ENCODE data around the gene LSM12.
"Not testable (repeated sequence)": the region's sequence is repeated elsewhere in the genome, so short reads cannot be mapped to it uniquely, and the experiment has no call there.

The LSM12 gene

GRCh38 chr17:44008205-44008909, 58.1 kb downstream of the LSM12 start:
- in situ Hi-C loops (cut with MboI; ENCODE audit: low sequenced_read_pairs): no loop called here

GRCh38 chr17:44007346-44008204, 58.9 kb downstream of the LSM12 start:
- in situ Hi-C loops (cut with MboI; ENCODE audit: low sequenced_read_pairs): no loop called here

GRCh38 chr17:44006598-44007345, 59.7 kb downstream of the LSM12 start:
- in situ Hi-C loops (cut with MboI; ENCODE audit: low sequenced_read_pairs): no loop called here

GRCh38 chr17:44006272-44006597, 60.2 kb downstream of the LSM12 start:
- in situ Hi-C loops (cut with MboI; ENCODE audit: low sequenced_read_pairs): no loop called here

GRCh38 chr17:44005527-44006271, 60.8 kb downstream of the LSM12 start:
- in situ Hi-C loops (cut with MboI; ENCODE audit: low sequenced_read_pairs): no loop called here

- in situ Hi-C loops (cut with MboI; ENCODE audit: low sequenced_read_pairs): no loop called here
Observed at GRCh38 chr17:44004761-44005526, 61.5 kb downstream of the LSM12 start.

GRCh38 chr17:44004077-44004760, 62.3 kb downstream of the LSM12 start, which contains the start of gene NAGS:
Gene NAGS (plus strand): TSS chr17:44004622. CDS start chr17:44004664, 42 bp downstream.
- in situ Hi-C loops (cut with MboI; ENCODE audit: low sequenced_read_pairs): no loop called here

- in situ Hi-C loops (cut with MboI; ENCODE audit: low sequenced_read_pairs): no loop called here
Observed at GRCh38 chr17:44002141-44002848, 64.2 kb downstream of the LSM12 start.

GRCh38 chr17:44001461-44001920, 65.0 kb downstream of the LSM12 start:
- in situ Hi-C loops (cut with MboI; ENCODE audit: low sequenced_read_pairs): no loop called here

GRCh38 chr17:44000871-44001460, 65.5 kb downstream of the LSM12 start:
- in situ Hi-C loops (cut with MboI; ENCODE audit: low sequenced_read_pairs): no loop called here

GRCh38 chr17:44000141-44000860, 66.2 kb downstream of the LSM12 start:
- in situ Hi-C loops (cut with MboI; ENCODE audit: low sequenced_read_pairs): no loop called here

- in situ Hi-C loops (cut with MboI; ENCODE audit: low sequenced_read_pairs): no loop called here
Observed at GRCh38 chr17:43999024-43999423, 67.4 kb downstream of the LSM12 start.

- in situ Hi-C loops (cut with MboI; ENCODE audit: low sequenced_read_pairs): no loop called here
Observed at GRCh38 chr17:43998552-43998951, 67.9 kb downstream of the LSM12 start.

GRCh38 chr17:43997180-43997579, 69.3 kb downstream of the LSM12 start:
- in situ Hi-C loops (cut with MboI; ENCODE audit: low sequenced_read_pairs): not testable (repeated sequence)

- in situ Hi-C loops (cut with MboI; ENCODE audit: low sequenced_read_pairs): no loop called here
Observed at GRCh38 chr17:43995150-43995471, 71.4 kb downstream of the LSM12 start.

- in situ Hi-C loops (cut with MboI; ENCODE audit: low sequenced_read_pairs): no loop called here
Observed at GRCh38 chr17:43994272-43995149, 72.0 kb downstream of the LSM12 start.

- in situ Hi-C loops (cut with MboI; ENCODE audit: low sequenced_read_pairs): no loop called here
Observed at GRCh38 chr17:43992641-43993040, 73.8 kb downstream of the LSM12 start.
